HepG2 (cell line): ENCODE measurements around the gene IPMK. TPM values are rescaled to one million over a fixed set of nuclear protein-coding genes. Genes with fewer than 3 reads are reported as not detected.
A peak's percentile ranks its signal among the peaks of the same experiment; 100 is the strongest.

Experiments
- ATAC-seq: fragments of 200-7000 bp; cut with Tn5 transposase; 3 replicates; pipeline ENCODE4 v1.9.1; 2020; ENCODE audit warnings: mild to moderate bottlenecking, moderate library complexity
- BruUV-seq: library from RNA; stranded (reverse); fragments of 400-500 nt; replicated peaks from 2 replicates; lab custom pipeline; 2021; lab: Mats Ljungman, UMichigan
- CTCF ChIA-PET: fragments of 300-600 bp; formaldehyde crosslinking; extraction: SDS; loops from one replicate; lab custom pipeline; 2021; ENCODE audit warnings: low total read pairs, inconsistent platforms, low intra/inter-chr PET ratio; lab: Yijun Ruan, JAX
- POLR2A ChIA-PET: fragments of 350-600 bp; sonication (Branson Sonifier 250); formaldehyde crosslinking; loops from one replicate; lab custom pipeline; 2020; ENCODE audit warnings: antibody characterized with exemption, inconsistent platforms; lab: Yijun Ruan, JAX
- DNase-seq: peaks from one replicate; pipeline ENCODE4 v3.0.0-alpha.2; 2015; ENCODE audit warnings: low spot score
- FAIRE-seq: peaks from 3 replicates; lab custom pipeline; 2011; peaks lifted over from hg19 to GRCh38; lab: Jason Lieb, UNC
- H2AFZ ChIP-seq: one replicate; pipeline ENCODE4 v1.6.1; 2011; ENCODE audit warnings: low read length, inconsistent platforms
- H3K27ac ChIP-seq: fragments of 300-600 bp; 3 replicates; pipeline ENCODE4 v1.8.0; 2011; ENCODE audit warnings: mixed run types, mild to moderate bottlenecking, mixed read lengths, low read length, inconsistent platforms; ENCODE audit not compliant: insufficient read depth; ENCODE audit errors: extremely low read length
- H3K27me3 ChIP-seq, 2 experiments: fragments of 200-600 bp in 1 of 2; 2 replicates in 1 of 2; 3 replicates in 1 of 2; pipeline versions ENCODE4 v1.6.0 to v1.8.0; 2011; ENCODE audit warnings: low read length in 2 of 2, mild to moderate bottlenecking in 2 of 2, moderate library complexity in 2 of 2, inconsistent platforms in 1 of 2; ENCODE audit not compliant: insufficient read depth in 2 of 2, control insufficient read depth in 1 of 2
- H3K36me3 ChIP-seq, 2 experiments: fragments of 200-600 bp in 1 of 2; replicated peaks in 1 of 2; 2 replicates in 1 of 2; 3 replicates in 1 of 2; pipeline versions ENCODE4 v1.5.1 to v1.8.0; 2011; ENCODE audit warnings: low read length in 2 of 2, inconsistent platforms in 1 of 2; ENCODE audit not compliant: insufficient read depth in 2 of 2, control insufficient read depth in 1 of 2
- H3K4me1 ChIP-seq: 2 replicates; pipeline ENCODE4 v1.5.1; 2012; ENCODE audit warnings: low read length, inconsistent platforms; ENCODE audit not compliant: insufficient read depth
- H3K4me2 ChIP-seq: 2 replicates; pipeline ENCODE4 v1.6.0; 2011; ENCODE audit warnings: low read depth, low read length, inconsistent platforms
- H3K4me3 ChIP-seq, 3 experiments: fragments of 200-600 bp in 1 of 3; sonication (generic), shearing (Covaris generic) in 1 of 3; replicated peaks in 1 of 3; 2 replicates each; pipeline ENCODE4 v1.5.1; 2011 to 2016; ENCODE audit warnings: low read length in 3 of 3, inconsistent platforms in 2 of 3, low read depth in 2 of 3, mild to moderate bottlenecking in 2 of 3, control low read depth in 1 of 3, mixed read lengths in 1 of 3; ENCODE audit not compliant: insufficient read depth in 1 of 3
- H3K79me2 ChIP-seq: one replicate; pipeline ENCODE4 v1.6.1; 2011; ENCODE audit warnings: low read length, inconsistent platforms; ENCODE audit not compliant: insufficient read depth
- H3K9ac ChIP-seq: 2 replicates; pipeline ENCODE4 v1.6.0; 2011; ENCODE audit warnings: mild to moderate bottlenecking, low read depth, low read length, inconsistent platforms; ENCODE audit not compliant: insufficient read depth
- H3K9me3 ChIP-seq: 2 replicates; pipeline ENCODE4 v1.5.1; 2012; ENCODE audit warnings: mild to moderate bottlenecking, low read length
- H4K20me1 ChIP-seq: 2 replicates; pipeline ENCODE4 v1.6.0; 2011; ENCODE audit warnings: inconsistent platforms, mild to moderate bottlenecking, low read length, moderate library complexity; ENCODE audit not compliant: insufficient read depth
- ATM ChIP-seq: fragments of 450-650 bp; IDR thresholded peaks from 2 replicates; pipeline ENCODE4 v1.7.1; 2017; ENCODE audit warnings: mild to moderate bottlenecking, borderline replicate concordance
- HMGA1 ChIP-seq: sonication (generic); formaldehyde crosslinking; conservative IDR thresholded peaks from 2 replicates; pipeline ENCODE4 v1.4.0; 2020; ENCODE audit warnings: missing genetic modification reagents
- MIER2 ChIP-seq: IDR thresholded peaks from 2 replicates; pipeline ENCODE4 v1.6.1; 2016; ENCODE audit warnings: missing biosample characterization, missing genetic modification reagents
- RAD21 ChIP-seq: fragments of 450-650 bp; formaldehyde crosslinking; IDR thresholded peaks from 2 replicates; pipeline ENCODE4 v1.5.0; 2020; ENCODE audit warnings: mild to moderate bottlenecking
- SMC3 ChIP-seq: IDR thresholded peaks from 2 replicates; pipeline ENCODE4 v1.6.1; 2011; ENCODE audit warnings: low read length, improper control_type of control experiment
- STAG1 ChIP-seq: sonication (generic); formaldehyde crosslinking; IDR thresholded peaks from 2 replicates; pipeline ENCODE4 v1.4.0; 2020; ENCODE audit warnings: missing genetic modification reagents
- ZNF12 ChIP-seq: sonication (generic); formaldehyde crosslinking; IDR thresholded peaks from 2 replicates; pipeline ENCODE4 v1.5.0; 2020; ENCODE audit warnings: missing genetic modification reagents
- ZNF34 ChIP-seq: sonication (generic); formaldehyde crosslinking; IDR thresholded peaks from 2 replicates; pipeline ENCODE4 v1.4.0; 2020; ENCODE audit warnings: mild to moderate bottlenecking, missing genetic modification reagents, borderline replicate concordance
- WGBS: methylation state at CpG from one replicate; pipeline ENCODE4 v1.1.6; 2017; ENCODE audit warnings: low lambda C conversion rate; 5-methylcytosine and 5-hydroxymethylcytosine counted together
- in situ Hi-C: cut with HindIII; loops from 2 replicates; pipeline ENCODE4 v1.10.0; 2017; ENCODE audit warnings: low pct_unique_long_range_greater_than_20kb; ENCODE audit not compliant: extremely low pct_ligation_motif_present
- intact Hi-C: fragments of 100-400 bp; cut with micrococcal nuclease; formaldehyde crosslinking; loops from one replicate; pipeline ENCODE4 v1.10.0; 2022; ENCODE audit not compliant: unreplicated experiment
- polyA plus RNA-seq, 8 experiments: library from polyadenylated mRNA; depleted of rRNA in 3 of 8; stranded (reverse) in 7 of 8; unstranded in 1 of 8; fragments of >200 nt; fragmentation: Illumina TruSeq in 4 of 8; extraction: Trizol in 4 of 8; gene quantifications; 2 replicates each; pipeline versions ENCODE4 v1.2.1 to v1.2.3, GENCODE V29; 2011 to 2016; ENCODE audit warnings: low read depth in 4 of 8, missing spikeins in 1 of 8, mixed read lengths in 1 of 8; ENCODE audit not compliant: insufficient read depth in 1 of 8
- total RNA-seq, 5 experiments: library from RNA; depleted of rRNA; stranded (reverse); fragments of >200 nt; fragmentation: Illumina TruSeq; extraction: Trizol; gene quantifications; 2 replicates each; pipeline ENCODE4 v1.2.3, GENCODE V29; 2016; ENCODE audit warnings: low read depth in 1 of 5
- TF ChIP-seq, protein P1 (sequence below): sonication (generic); formaldehyde crosslinking; IDR thresholded peaks from 2 replicates; pipeline ENCODE4 v1.5.0; 2020; ENCODE audit warnings: mild to moderate bottlenecking, missing genetic modification reagents, moderate library complexity

Gene IPMK
- total and polyA plus RNA-seq, 2 of the 13 experiments (the other 11 are each of a cell fraction or from before 2014, with no cell fraction given): 2.7 to 3.9 TPM

DNA sequence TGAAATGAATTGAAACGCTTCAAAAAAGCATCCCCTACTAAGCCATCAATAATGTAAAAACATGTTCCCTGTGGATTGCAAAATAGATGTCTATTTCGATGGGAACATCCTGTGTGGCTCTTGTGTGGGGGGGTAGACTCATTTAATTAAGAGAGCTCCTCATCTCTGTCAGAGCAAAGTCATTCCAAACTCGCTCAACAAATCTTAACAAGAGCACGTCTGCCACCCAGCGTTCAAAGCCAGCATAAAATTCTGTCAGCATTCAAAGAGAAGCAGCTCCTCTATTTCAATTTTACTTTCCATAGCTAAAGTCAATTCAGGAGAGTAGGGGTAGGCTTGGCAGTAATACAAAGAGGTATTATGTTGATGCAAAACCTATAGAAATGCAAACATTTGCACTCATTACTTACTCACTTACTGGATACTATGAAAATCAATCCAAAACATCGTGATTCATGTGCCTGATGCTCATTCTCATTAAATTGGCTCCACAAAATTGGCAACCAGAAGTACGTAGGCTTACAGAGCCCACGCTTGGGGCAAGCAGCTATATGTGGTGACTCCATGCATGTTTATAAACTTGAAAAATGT is 114.9 kb downstream of the IPMK start:
- Histone ChIP-seq H3K9me3 (no peaks in the 10 kb centered on the region), H3K27ac (no peak overlapping the region), H3K4me3 (no peak overlapping the region), H3K79me2 (no peaks in the 10 kb centered on the region), H3K4me1 (peaks cover 33% of the 10 kb centered on the region), H4K20me1 (no peaks in the 10 kb centered on the region), H2AFZ (no peak overlapping the region), H3K27me3 (no peaks in the 10 kb centered on the region), H3K36me3 (no peaks in the 10 kb centered on the region), H3K4me2 (no peak overlapping the region), H3K9ac (no peak overlapping the region)
- BruUV-seq: no TSS peak
- DNase-seq (peak; percentile 51), ATAC-seq (peak; percentile 54; the same call in 2 of the 3 replicates), FAIRE-seq (no peak)
- in situ Hi-C loops: no loop called here
- POLR2A ChIA-PET: no interaction called here
- 16% methylated on average over 8 of the region's 8 CpGs for WGBS
- CTCF ChIA-PET: no interaction called here
- TF ChIP-seq, protein P1, sequence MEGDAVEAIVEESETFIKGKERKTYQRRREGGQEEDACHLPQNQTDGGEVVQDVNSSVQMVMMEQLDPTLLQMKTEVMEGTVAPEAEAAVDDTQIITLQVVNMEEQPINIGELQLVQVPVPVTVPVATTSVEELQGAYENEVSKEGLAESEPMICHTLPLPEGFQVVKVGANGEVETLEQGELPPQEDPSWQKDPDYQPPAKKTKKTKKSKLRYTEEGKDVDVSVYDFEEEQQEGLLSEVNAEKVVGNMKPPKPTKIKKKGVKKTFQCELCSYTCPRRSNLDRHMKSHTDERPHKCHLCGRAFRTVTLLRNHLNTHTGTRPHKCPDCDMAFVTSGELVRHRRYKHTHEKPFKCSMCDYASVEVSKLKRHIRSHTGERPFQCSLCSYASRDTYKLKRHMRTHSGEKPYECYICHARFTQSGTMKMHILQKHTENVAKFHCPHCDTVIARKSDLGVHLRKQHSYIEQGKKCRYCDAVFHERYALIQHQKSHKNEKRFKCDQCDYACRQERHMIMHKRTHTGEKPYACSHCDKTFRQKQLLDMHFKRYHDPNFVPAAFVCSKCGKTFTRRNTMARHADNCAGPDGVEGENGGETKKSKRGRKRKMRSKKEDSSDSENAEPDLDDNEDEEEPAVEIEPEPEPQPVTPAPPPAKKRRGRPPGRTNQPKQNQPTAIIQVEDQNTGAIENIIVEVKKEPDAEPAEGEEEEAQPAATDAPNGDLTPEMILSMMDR (CRISPR knock-in tag): peak; percentile 67
- TF ChIP-seq ZNF34 (CRISPR knock-in tag): no peak
- TF ChIP-seq HMGA1 (CRISPR knock-in tag): no peak
- TF ChIP-seq MIER2 (CRISPR knock-in tag): peak; percentile 26; the same call in 1 of the 2 replicates
- peak; percentile 36; the same call in 1 of the 2 replicates for TF ChIP-seq SMC3
- TF ChIP-seq ZNF12 (CRISPR knock-in tag): no peak
- TF ChIP-seq RAD21: peak; percentile 32
- peak; percentile 60 for TF ChIP-seq STAG1 (CRISPR knock-in tag)
- TF ChIP-seq ATM: no peak
- intact Hi-C loops: loop anchor here (1.0 to 5.0 kb wide), 3 partner anchors 435 to 815 kb away; no protein-coding TSS in a partner anchor
